ENCODE results near the gene CLDN5. TPM values are rescaled to one million over a fixed set of nuclear protein-coding genes. Genes with fewer than 3 reads are reported as not detected.

The CLDN5 gene
- total and polyA plus RNA-seq, 10 donors, result 18.1 to 167 (median 63.4) TPM

- Histone ChIP-seq H3K27me3 (replicated peaks in 1 of 7) (peaks cover 0 to 18% (median 0%) of the 10 kb centered on the region in 7 donors), H3K4me3 (no peak overlapping the region), H3K4me1 (peaks cover 0 to 34% (median 7%) of the 10 kb centered on the region in 6 donors), H3K9me3 (peaks cover 0 to 2% (median 0%) of the 10 kb centered on the region in 8 donors), H3K36me3 (no peaks in the 10 kb centered on the region), H3K27ac (peak overlapping the region in 2 of 8 donors; percentile 30 to 60)
- TF ChIP-seq CTCF (IDR thresholded peaks at IDR 0.05 in 8 of 11, conservative IDR thresholded peaks at IDR 0.05 in 3 of 11) (no peak), POLR2A (IDR thresholded peaks at IDR 0.05) (no peak), POLR2AphosphoS5 (IDR thresholded peaks at IDR 0.05) (peak; percentile 30 to 73 (median 49))
- intact Hi-C loops (cut with DNase I; ENCODE audit: low total_unique reads), result no loop called here
- 70 to 89% (median 80%) methylated on average over 24 of the region's 24 CpGs for WGBS, 5 donors
- no peak for DNase-seq
These were observed 43.2 kb upstream of the CLDN5 start for GRCh38 chr22:19567157-19568009.

GRCh38 chr22:19566279-19567156, 42.3 kb upstream of the CLDN5 start:
- H3K4me3 ChIP-seq, result no peak overlapping the region
- intact Hi-C loops (cut with DNase I; ENCODE audit: low total_unique reads), result no loop called here
- peak overlapping the region in 2 of 8 donors; percentile 3 to 60 for H3K27ac ChIP-seq
- 88 to 94% (median 93%) methylated on average over 47 to 52 of the region's 52 CpGs for WGBS, 5 donors
- TF ChIP-seq POLR2A (IDR thresholded peaks at IDR 0.05), result no peak
- no peak for TF ChIP-seq POLR2AphosphoS5 (IDR thresholded peaks at IDR 0.05)
- no peak for TF ChIP-seq CTCF (IDR thresholded peaks at IDR 0.05 in 8 of 11, conservative IDR thresholded peaks at IDR 0.05 in 3 of 11)
- peaks cover 0 to 18% (median 0%) of the 10 kb centered on the region in 7 donors for H3K27me3 ChIP-seq (replicated peaks in 1 of 7)
- no peak for DNase-seq
- H3K36me3 ChIP-seq, result no peaks in the 10 kb centered on the region
- H3K4me1 ChIP-seq, result peaks cover 0 to 25% (median 6%) of the 10 kb centered on the region in 6 donors
- H3K9me3 ChIP-seq, result peaks cover 0 to 2% (median 0%) of the 10 kb centered on the region in 8 donors

GRCh38 chr22:19565382-19566278, 41.4 kb upstream of the CLDN5 start:
- WGBS, 5 donors, result 70 to 81% (median 76%) methylated on average over 11 of the region's 11 CpGs
- intact Hi-C loops (cut with DNase I; ENCODE audit: low total_unique reads), result no loop called here
- no peak for DNase-seq
- H3K4me1 ChIP-seq, result peaks cover 0 to 22% (median 6%) of the 10 kb centered on the region in 6 donors
- peaks cover 0 to 18% (median 0%) of the 10 kb centered on the region in 7 donors for H3K27me3 ChIP-seq (replicated peaks in 1 of 7)
- no peak overlapping the region for H3K27ac ChIP-seq
- peaks cover 0 to 2% (median 0%) of the 10 kb centered on the region in 8 donors for H3K9me3 ChIP-seq
- no peak overlapping the region for H3K4me3 ChIP-seq
- H3K36me3 ChIP-seq, result no peaks in the 10 kb centered on the region
- TF ChIP-seq POLR2AphosphoS5 (IDR thresholded peaks at IDR 0.05) (no peak), CTCF (IDR thresholded peaks at IDR 0.05 in 8 of 11, conservative IDR thresholded peaks at IDR 0.05 in 3 of 11) (no peak), POLR2A (IDR thresholded peaks at IDR 0.05) (no peak)
